H9 (cell line): ENCODE results near the gene F2R. TPM values are rescaled to one million over a fixed set of nuclear protein-coding genes. Genes with fewer than 3 reads are reported as not detected.
A peak's percentile ranks its signal among the peaks of the same experiment; 100 is the strongest.

ENCODE experiments used
- DNase-seq: peaks from one replicate; pipeline ENCODE4 v3.0.0-alpha.2; 2017
- H2AFZ ChIP-seq: one replicate; pipeline ENCODE4 v1.6.1; 2013; ENCODE audit warnings: mild to moderate bottlenecking, low read length, control low read depth, moderate library complexity
- H2AK5ac ChIP-seq: 2 replicates; pipeline ENCODE4 v1.6.1; 2013; ENCODE audit warnings: low read length, control low read depth, mixed read lengths; ENCODE audit not compliant: insufficient read length
- H2BK120ac ChIP-seq: one replicate; pipeline ENCODE4 v1.6.1; 2013; ENCODE audit warnings: low read depth, mild to moderate bottlenecking, low read length, control low read depth, inconsistent platforms; ENCODE audit not compliant: poor library complexity, severe bottlenecking
- H2BK12ac ChIP-seq: 2 replicates; pipeline ENCODE4 v1.6.1; 2013; ENCODE audit warnings: low read length, control low read depth, mixed read lengths, low read depth; ENCODE audit not compliant: insufficient read length
- H2BK15ac ChIP-seq: 2 replicates; pipeline ENCODE4 v1.6.1; 2013; ENCODE audit warnings: low read depth, low read length, control low read depth
- H2BK20ac ChIP-seq: one replicate; pipeline ENCODE4 v1.6.1; 2013; ENCODE audit warnings: low read depth, mild to moderate bottlenecking, low read length, control low read depth, inconsistent platforms; ENCODE audit not compliant: poor library complexity, severe bottlenecking
- H2BK5ac ChIP-seq: 2 replicates; pipeline ENCODE4 v1.6.1; 2013; ENCODE audit warnings: low read length, control low read depth, mixed read lengths; ENCODE audit not compliant: insufficient read length
- H3K14ac ChIP-seq: 2 replicates; pipeline ENCODE4 v1.6.1; 2013; ENCODE audit warnings: low read length, control low read depth; ENCODE audit not compliant: insufficient read depth
- H3K18ac ChIP-seq: 2 replicates; pipeline ENCODE4 v1.6.1; 2013; ENCODE audit warnings: low read depth, mild to moderate bottlenecking, mixed read lengths, low read length, control low read depth; ENCODE audit not compliant: insufficient read length
- H3K23ac ChIP-seq: 2 replicates; pipeline ENCODE4 v1.6.1; 2013; ENCODE audit warnings: low read length, control low read depth, mixed read lengths, low read depth; ENCODE audit not compliant: insufficient read length
- H3K23me2 ChIP-seq: 2 replicates; pipeline ENCODE4 v1.6.1; 2013; ENCODE audit warnings: low read depth, mild to moderate bottlenecking, mixed read lengths, low read length, control low read depth; ENCODE audit not compliant: insufficient read length, poor library complexity, severe bottlenecking
- H3K27ac ChIP-seq: 2 replicates; pipeline ENCODE4 v1.5.1; 2013; ENCODE audit warnings: low read length, control low read depth, mixed read lengths, low read depth; ENCODE audit not compliant: insufficient read length
- H3K27me3 ChIP-seq: 2 replicates; pipeline ENCODE4 v1.6.1; 2013; ENCODE audit warnings: low read length, control low read depth, inconsistent platforms; ENCODE audit not compliant: insufficient read depth
- H3K4ac ChIP-seq: 2 replicates; pipeline ENCODE4 v1.6.1; 2013; ENCODE audit warnings: low read depth, mild to moderate bottlenecking, control low read depth, inconsistent platforms, low read length, moderate library complexity
- H3K4me1 ChIP-seq: 2 replicates; pipeline ENCODE4 v1.6.1; 2013; ENCODE audit warnings: low read length, control low read depth, inconsistent platforms; ENCODE audit not compliant: insufficient read depth
- H3K4me2 ChIP-seq: 2 replicates; pipeline ENCODE4 v1.6.1; 2013; ENCODE audit warnings: low read length, control low read depth, mixed read lengths; ENCODE audit not compliant: insufficient read length, insufficient read depth
- H3K56ac ChIP-seq: 2 replicates; pipeline ENCODE4 v1.6.1; 2013; ENCODE audit warnings: low read depth, mild to moderate bottlenecking, mixed read lengths, low read length, control low read depth; ENCODE audit not compliant: insufficient read length
- H3K79me1 ChIP-seq: 2 replicates; pipeline ENCODE4 v1.6.1; 2013; ENCODE audit warnings: low read depth, mild to moderate bottlenecking, moderate library complexity, low read length, control low read depth, inconsistent platforms; ENCODE audit not compliant: insufficient read depth, poor library complexity, severe bottlenecking
- H3K79me2 ChIP-seq: 2 replicates; pipeline ENCODE4 v1.6.1; 2013; ENCODE audit warnings: low read length, control low read depth, inconsistent platforms; ENCODE audit not compliant: insufficient read depth
- H3K9ac ChIP-seq: 2 replicates; pipeline ENCODE4 v1.6.1; 2013; ENCODE audit warnings: low read length, control low read depth, mixed read lengths; ENCODE audit not compliant: insufficient read length; ENCODE audit errors: extremely low read depth
- H3K9me3 ChIP-seq: one replicate; pipeline ENCODE4 v1.6.1; 2013; ENCODE audit warnings: low read depth, low read length, inconsistent platforms; ENCODE audit not compliant: control insufficient read depth
- H3T11ph ChIP-seq: one replicate; pipeline ENCODE4 v1.6.1; 2013; ENCODE audit warnings: mild to moderate bottlenecking, low read length, control low read depth, inconsistent platforms
- H4K20me1 ChIP-seq: one replicate; pipeline ENCODE4 v1.6.1; 2013; ENCODE audit not compliant: control insufficient read depth, insufficient read length, insufficient read depth
- H4K5ac ChIP-seq: 2 replicates; pipeline ENCODE4 v1.6.1; 2013; ENCODE audit warnings: low read depth, mild to moderate bottlenecking, mixed read lengths, low read length, control low read depth; ENCODE audit not compliant: insufficient read length
- H4K8ac ChIP-seq: replicated peaks from 2 replicates; pipeline ENCODE4 v1.6.1; 2013; ENCODE audit warnings: low read length, control low read depth, mixed read lengths, low read depth; ENCODE audit not compliant: insufficient read length
- H4K91ac ChIP-seq: 2 replicates; pipeline ENCODE4 v1.6.1; 2013; ENCODE audit warnings: low read depth, mild to moderate bottlenecking, moderate library complexity, mixed read lengths, low read length, control low read depth; ENCODE audit not compliant: insufficient read length
- H3K27ac Mint-ChIP-seq, 3 experiments: 2 replicates in 2 of 3; 3 replicates in 1 of 3; pipeline ENCODE4 v1.8.0; 2020 to 2021; ENCODE audit warnings: mixed read lengths in 3 of 3, mild to moderate bottlenecking in 1 of 3, moderate library complexity in 1 of 3
- H3K27me3 Mint-ChIP-seq: 2 replicates; pipeline ENCODE4 v1.8.0; 2021; ENCODE audit warnings: low read depth, mild to moderate bottlenecking, moderate library complexity, mixed read lengths
- H3K36me3 Mint-ChIP-seq, 3 experiments: 2 replicates in 2 of 3; 3 replicates in 1 of 3; pipeline ENCODE4 v1.8.0; 2020 to 2021; ENCODE audit warnings: low read depth in 3 of 3, mixed read lengths in 3 of 3; ENCODE audit not compliant: insufficient read depth in 1 of 3
- H3K4me1 Mint-ChIP-seq, 2 experiments: 2 replicates each; pipeline ENCODE4 v1.8.0; 2020; ENCODE audit warnings: mixed read lengths in 2 of 2
- H3K4me3 Mint-ChIP-seq, 2 experiments: 2 replicates in 1 of 2; 3 replicates in 1 of 2; pipeline ENCODE4 v1.8.0; 2020 to 2021; ENCODE audit warnings: mild to moderate bottlenecking in 2 of 2, mixed read lengths in 2 of 2, moderate library complexity in 1 of 2
- H3K9me3 Mint-ChIP-seq, 2 experiments: 2 replicates in 1 of 2; 3 replicates in 1 of 2; pipeline ENCODE4 v1.8.0; 2020; ENCODE audit warnings: mild to moderate bottlenecking in 2 of 2, mixed read lengths in 2 of 2, moderate library complexity in 1 of 2
- CTCF ChIP-seq: fragments of 200-600 bp; sonication (generic); conservative IDR thresholded peaks from 3 replicates; pipeline ENCODE4 v1.8.0; 2021; ENCODE audit warnings: antibody characterized with exemption, mild to moderate bottlenecking
- WGBS: extraction: QIAGEN DNeasy Blood & Tissue Kit; methylation state at CpG from one replicate; pipeline ENCODE4 v1.1.7; 2013; ENCODE audit warnings: missing lambda C conversion rate, low lambda C conversion rate, mixed read lengths; ENCODE audit not compliant: insufficient read length; ENCODE audit errors: extremely low coverage; 5-methylcytosine and 5-hydroxymethylcytosine counted together
- total RNA-seq: library from RNA; stranded (reverse); gene quantifications from 2 replicates; pipeline ENCODE4 v1.2.1, GENCODE V29; 2021

Gene F2R
- total RNA-seq, 1 experiment from 2014 or later, result 14.8 TPM

- no peak overlapping the region for H3K27ac ChIP-seq
- peak overlapping the region; percentile 80 for H3K4me2 ChIP-seq
- Mint-ChIP-seq H3K27me3 (peaks cover 30% of the 10 kb centered on the region), H3K27ac (no peak overlapping the region), H3K4me1 (peaks cover 12 to 16% of the 10 kb centered on the region in 2 experiments), H3K4me3 (peak overlapping the region; percentile 80 to 89), H3K9me3 (no peaks in the 10 kb centered on the region; a peak in 1 of 5 replicates), H3K36me3 (peaks cover 3 to 4% (median 4%) of the 10 kb centered on the region in 3 experiments; a peak in 3 of 7 replicates)
- H3K79me1 ChIP-seq, result peaks cover 8% of the 10 kb centered on the region
- no peak overlapping the region for H2BK120ac ChIP-seq
- peak overlapping the region; percentile 25 for H3K9ac ChIP-seq
- no peak overlapping the region for H2AFZ ChIP-seq
- no peak overlapping the region for H4K91ac ChIP-seq
- H3T11ph ChIP-seq, result no peak overlapping the region
- no peak overlapping the region for H3K4ac ChIP-seq
- no peak overlapping the region for H2BK5ac ChIP-seq
- peaks cover 2% of the 10 kb centered on the region; the same call in 1 of the 2 replicates for H3K27me3 ChIP-seq
- no peak overlapping the region for H4K5ac ChIP-seq
- no peak overlapping the region for H4K8ac ChIP-seq
- WGBS, result no CpG with 5 or more reads among the region's 11 CpGs
- no peak overlapping the region for H3K14ac ChIP-seq
- H3K56ac ChIP-seq, result no peak overlapping the region
- H3K79me2 ChIP-seq, result no peaks in the 10 kb centered on the region; the same call in 1 of the 2 replicates
- H3K23ac ChIP-seq, result no peak overlapping the region
- no peak for DNase-seq
- no peak for TF ChIP-seq CTCF
- no peaks in the 10 kb centered on the region for H3K9me3 ChIP-seq
- no peaks in the 10 kb centered on the region for H4K20me1 ChIP-seq
- no peak overlapping the region for H3K18ac ChIP-seq
- no peak overlapping the region for H2BK15ac ChIP-seq
- no peak overlapping the region for H2AK5ac ChIP-seq
- no peak overlapping the region for H2BK12ac ChIP-seq
- no peak overlapping the region for H2BK20ac ChIP-seq
- peaks cover 4% of the 10 kb centered on the region; the same call in 1 of the 2 replicates for H3K4me1 ChIP-seq
- H3K23me2 ChIP-seq, result peaks cover 18% of the 10 kb centered on the region
These were observed 1.5 kb downstream of the F2R start for GRCh38 chr5:76717222-76718083.
